ENCODE data around the gene RELT. TPM values are rescaled to one million over a fixed set of nuclear protein-coding genes. Genes with fewer than 3 reads are reported as not detected.

RELT gene
- total and polyA plus RNA-seq, 2 donors (not counting 1 experiment from before 2014, with no cell fraction given): 71.6 to 92.4 TPM

DNA sequence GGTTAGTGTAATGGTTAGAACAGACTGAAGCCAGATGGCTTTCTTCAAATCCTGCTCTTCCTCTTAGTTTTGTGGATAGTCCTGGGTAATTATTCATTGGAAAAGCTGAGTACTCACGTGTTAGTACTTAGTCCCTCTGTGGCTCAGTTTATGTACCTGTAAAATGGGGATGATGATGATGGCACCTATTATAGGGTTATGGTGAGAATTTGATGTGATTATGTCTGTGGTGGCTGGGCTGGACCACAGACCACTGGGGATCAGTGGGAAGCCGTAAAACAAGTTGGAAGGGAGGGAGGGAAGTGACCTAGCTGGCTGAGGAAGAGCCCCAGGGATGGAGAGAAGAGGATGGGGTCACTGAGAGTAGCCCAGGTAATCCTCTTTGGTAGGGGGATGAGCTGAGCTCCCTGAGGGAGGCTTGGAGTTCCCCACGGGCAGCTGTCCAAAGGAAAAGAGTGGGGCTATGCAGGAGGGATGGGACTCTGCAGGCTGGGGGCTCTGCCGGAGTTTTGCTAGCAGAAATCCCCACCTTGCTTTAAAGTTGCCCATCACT lies 48.3 kb upstream of the RELT start:
- Histone ChIP-seq H3K36me3 (replicated peaks in 1 of 2; ENCODE audit: control extremely low read depth in 1 of 2, control insufficient read depth in 1 of 2, extremely low read depth in 1 of 2, insufficient read depth in 2 of 2, low read length in 1 of 2) (no peaks in the 10 kb centered on the region), H4K20me1 (ENCODE audit: control insufficient read depth, insufficient read depth, low read length, poor library complexity, severe bottlenecking) (no peaks in the 10 kb centered on the region), H3K4me1 (ENCODE audit: control insufficient read depth in 2 of 2, insufficient read depth in 2 of 2, low read length in 2 of 2) (peaks cover 0 to 7% of the 10 kb centered on the region in 2 donors), H3K4me3 (ENCODE audit: control extremely low read depth in 1 of 5, extremely low read depth in 1 of 5, insufficient read depth in 1 of 5, low read depth in 2 of 5, low read length in 4 of 5) (no peak overlapping the region), H2AFZ (ENCODE audit: insufficient read depth, low read depth, low read length, poor library complexity, severe bottlenecking) (no peak overlapping the region), H3K27ac (ENCODE audit: low read length in 2 of 2) (no peak overlapping the region), H3K4me2 (replicated peaks; ENCODE audit: low read depth, low read length, poor library complexity, severe bottlenecking) (no peak overlapping the region), H3K79me2 (ENCODE audit: control insufficient read depth, insufficient read depth, low read length) (no peaks in the 10 kb centered on the region), H3K9ac (ENCODE audit: low read length) (no peak overlapping the region), H3K9me3 (ENCODE audit: control extremely low read depth in 1 of 3, control insufficient read depth in 2 of 3, insufficient read depth in 1 of 3, low read length in 2 of 3) (no peaks in the 10 kb centered on the region), H3K27me3 (replicated peaks in 1 of 4; ENCODE audit: control extremely low read depth in 1 of 4, control insufficient read depth in 3 of 4, insufficient read depth in 4 of 4, low read length in 3 of 4) (peaks cover 0 to 3% (median 0%) of the 10 kb centered on the region in 4 experiments)
- no peak overlapping the region for H3K4me3 Mint-ChIP-seq
- 92% methylated on average over 3 of the region's 4 CpGs for WGBS (ENCODE audit: insufficient coverage)
- H3K27me3 Mint-ChIP-seq: no peaks in the 10 kb centered on the region
- ChIA-PET POLR2A (no interaction called here), CTCF (interaction anchor here (0.7 to 1.0 kb wide), 3 partner anchors 28 to 298 kb away, joined by 3 to 4 read pairs (median 3); no protein-coding TSS in a partner anchor)
- TF ChIP-seq, protein P1, sequence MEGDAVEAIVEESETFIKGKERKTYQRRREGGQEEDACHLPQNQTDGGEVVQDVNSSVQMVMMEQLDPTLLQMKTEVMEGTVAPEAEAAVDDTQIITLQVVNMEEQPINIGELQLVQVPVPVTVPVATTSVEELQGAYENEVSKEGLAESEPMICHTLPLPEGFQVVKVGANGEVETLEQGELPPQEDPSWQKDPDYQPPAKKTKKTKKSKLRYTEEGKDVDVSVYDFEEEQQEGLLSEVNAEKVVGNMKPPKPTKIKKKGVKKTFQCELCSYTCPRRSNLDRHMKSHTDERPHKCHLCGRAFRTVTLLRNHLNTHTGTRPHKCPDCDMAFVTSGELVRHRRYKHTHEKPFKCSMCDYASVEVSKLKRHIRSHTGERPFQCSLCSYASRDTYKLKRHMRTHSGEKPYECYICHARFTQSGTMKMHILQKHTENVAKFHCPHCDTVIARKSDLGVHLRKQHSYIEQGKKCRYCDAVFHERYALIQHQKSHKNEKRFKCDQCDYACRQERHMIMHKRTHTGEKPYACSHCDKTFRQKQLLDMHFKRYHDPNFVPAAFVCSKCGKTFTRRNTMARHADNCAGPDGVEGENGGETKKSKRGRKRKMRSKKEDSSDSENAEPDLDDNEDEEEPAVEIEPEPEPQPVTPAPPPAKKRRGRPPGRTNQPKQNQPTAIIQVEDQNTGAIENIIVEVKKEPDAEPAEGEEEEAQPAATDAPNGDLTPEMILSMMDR (IDR thresholded peaks at IDR 0.05): no peak
- no peak for TF ChIP-seq EZH2 (IDR thresholded peaks at IDR 0.05; ENCODE audit: borderline replicate concordance, insufficient read depth, low read depth, low read length, poor library complexity, severe bottlenecking)
- H3K4me1 Mint-ChIP-seq: peaks cover 10% of the 10 kb centered on the region
- intact Hi-C loops (cut with micrococcal nuclease): no loop called here
- ATAC-seq (ENCODE audit: low read depth) (no peak), DNase-seq (no peak)
- no peaks in the 10 kb centered on the region for H3K9me3 Mint-ChIP-seq (ENCODE audit: insufficient read depth)
- H3K27ac Mint-ChIP-seq: no peak overlapping the region

DNA sequence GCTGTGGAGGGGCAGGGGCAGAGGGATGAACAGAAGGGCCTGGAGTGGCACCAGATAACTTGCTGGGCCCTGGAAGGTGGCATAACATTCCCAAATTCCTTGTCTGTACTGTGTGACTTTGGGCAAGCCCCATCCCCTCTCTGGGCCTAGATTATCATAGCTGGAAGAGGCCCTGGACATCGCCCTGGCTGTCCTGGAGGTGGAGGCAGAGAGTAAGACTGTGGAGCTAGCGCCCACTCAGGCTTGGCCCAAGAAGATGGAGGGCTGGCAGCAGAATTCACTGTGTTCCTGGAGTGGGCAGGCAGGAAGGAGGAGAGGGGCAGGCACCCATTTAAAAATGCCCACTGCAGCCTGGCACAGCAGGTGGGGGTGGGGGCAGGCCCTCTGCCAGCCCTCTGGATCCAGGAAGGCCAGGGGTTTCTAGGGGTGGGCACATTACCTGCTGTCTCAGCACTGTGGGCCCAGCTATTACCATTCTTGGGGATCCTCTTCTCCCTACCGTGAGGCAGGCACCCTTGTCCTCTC lies 45.6 kb upstream of the RELT start:
- Histone ChIP-seq H3K9ac (ENCODE audit: low read length) (no peak overlapping the region), H3K79me2 (ENCODE audit: control insufficient read depth, insufficient read depth, low read length) (no peaks in the 10 kb centered on the region), H3K9me3 (ENCODE audit: control extremely low read depth in 1 of 3, control insufficient read depth in 2 of 3, insufficient read depth in 1 of 3, low read length in 2 of 3) (no peaks in the 10 kb centered on the region), H3K4me2 (replicated peaks; ENCODE audit: low read depth, low read length, poor library complexity, severe bottlenecking) (no peak overlapping the region), H3K27me3 (replicated peaks in 1 of 4; ENCODE audit: control extremely low read depth in 1 of 4, control insufficient read depth in 3 of 4, insufficient read depth in 4 of 4, low read length in 3 of 4) (peaks cover 0 to 3% (median 0%) of the 10 kb centered on the region in 4 experiments), H4K20me1 (ENCODE audit: control insufficient read depth, insufficient read depth, low read length, poor library complexity, severe bottlenecking) (no peaks in the 10 kb centered on the region), H3K4me3 (ENCODE audit: control extremely low read depth in 1 of 5, extremely low read depth in 1 of 5, insufficient read depth in 1 of 5, low read depth in 2 of 5, low read length in 4 of 5) (no peak overlapping the region), H3K27ac (ENCODE audit: low read length in 2 of 2) (no peak overlapping the region), H3K36me3 (replicated peaks in 1 of 2; ENCODE audit: control extremely low read depth in 1 of 2, control insufficient read depth in 1 of 2, extremely low read depth in 1 of 2, insufficient read depth in 2 of 2, low read length in 1 of 2) (no peaks in the 10 kb centered on the region), H3K4me1 (ENCODE audit: control insufficient read depth in 2 of 2, insufficient read depth in 2 of 2, low read length in 2 of 2) (peaks cover 0 to under 1% of the 10 kb centered on the region in 2 donors), H2AFZ (ENCODE audit: insufficient read depth, low read depth, low read length, poor library complexity, severe bottlenecking) (no peak overlapping the region)
- Mint-ChIP-seq H3K4me1 (peaks cover 5% of the 10 kb centered on the region), H3K9me3 (ENCODE audit: insufficient read depth) (no peaks in the 10 kb centered on the region), H3K4me3 (no peak overlapping the region), H3K27ac (no peak overlapping the region), H3K27me3 (no peaks in the 10 kb centered on the region)
- 94% methylated on average over 3 of the region's 3 CpGs for WGBS (ENCODE audit: insufficient coverage)
- intact Hi-C loops (cut with micrococcal nuclease): no loop called here
- DNase-seq (no peak), ATAC-seq (ENCODE audit: low read depth) (no peak)
- ChIA-PET CTCF (interaction anchor here (1.0 kb wide), 1 partner anchor 13 kb away, joined by 3 read pairs; no protein-coding TSS in a partner anchor), POLR2A (no interaction called here)
- TF ChIP-seq, protein P1 (IDR thresholded peaks at IDR 0.05): no peak
- no peak for TF ChIP-seq EZH2 (IDR thresholded peaks at IDR 0.05; ENCODE audit: borderline replicate concordance, insufficient read depth, low read depth, low read length, poor library complexity, severe bottlenecking)
